Stimulated activated CD4-positive, alpha-beta T cell treated with anti-CD3 and anti-CD28 coated beads, Interleukin-4, amount 100 ng/mL, for 4 hours (primary cell): Measurements from ENCODE around the gene FAM76A.
"Not testable (repeated sequence)": the region's sequence is repeated elsewhere in the genome, so short reads cannot be mapped to it uniquely, and the experiment has no call there.

ENCODE experiments used
- DNase-seq, 2 experiments: peaks; one replicate each; pipeline ENCODE4 v3.0.0-alpha.2; 2020

Gene FAM76A

DNA sequence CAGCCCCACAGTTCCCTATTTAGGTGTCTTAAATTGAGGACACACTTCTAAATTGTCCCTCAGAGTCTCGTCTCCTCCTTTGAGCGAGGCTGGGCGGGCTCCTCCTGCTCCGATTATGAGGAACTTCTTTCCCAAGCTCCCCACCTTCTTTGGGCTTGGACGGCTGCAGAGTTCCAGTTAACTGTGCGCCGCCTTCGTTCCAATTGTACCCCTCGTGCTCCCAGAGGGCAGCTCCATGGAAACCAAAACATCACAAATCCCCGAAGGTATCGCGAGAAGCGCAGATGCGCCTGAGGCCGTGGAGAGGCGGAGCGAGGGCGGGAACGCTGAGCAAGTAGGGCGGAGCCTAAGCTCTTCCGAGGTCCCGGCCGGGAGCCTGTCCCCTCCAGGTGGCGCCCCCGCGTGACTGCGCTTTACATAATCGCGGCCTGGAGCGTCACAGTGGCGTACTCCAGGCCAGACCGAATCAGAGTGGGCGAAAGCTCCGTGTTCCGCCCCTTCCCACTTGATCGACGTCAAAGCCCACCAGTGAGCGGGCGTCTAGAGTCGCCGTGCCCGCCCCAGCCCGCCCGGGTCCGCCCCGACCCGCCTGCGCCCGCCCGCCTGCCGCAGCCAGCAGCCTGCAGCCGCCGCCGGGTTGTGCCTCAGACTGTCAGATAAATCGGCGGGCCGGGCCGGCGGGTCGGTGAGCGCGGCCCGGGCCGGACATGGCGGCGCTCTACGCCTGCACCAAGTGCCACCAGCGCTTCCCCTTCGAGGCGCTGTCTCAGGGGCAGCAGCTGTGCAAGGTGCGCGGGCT lies at the start of gene FAM76A:
Gene FAM76A (plus strand): TSS at position 588 of the 799 bp plus-strand sequence. CDS start 120 bp downstream, at position 708.
- DNase-seq = peak; percentile 99

DNA sequence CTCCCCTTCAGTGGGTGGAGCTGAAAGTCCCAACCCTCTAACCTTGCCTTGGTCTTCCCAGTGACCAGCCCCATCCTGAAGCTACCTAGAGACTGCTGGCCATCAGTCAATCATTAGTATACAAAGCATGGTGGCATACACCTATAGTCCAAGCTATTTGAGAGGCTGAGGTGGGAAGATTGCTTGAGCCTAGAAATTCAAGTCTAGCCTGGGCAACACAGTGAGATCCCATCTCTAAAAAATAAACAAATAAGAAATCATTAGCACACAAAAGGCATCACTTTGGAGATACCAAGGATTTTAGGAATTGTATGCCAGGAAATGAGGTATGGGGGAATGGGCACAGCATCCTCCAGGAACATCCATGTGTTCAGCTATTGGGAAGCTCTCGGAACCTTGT lies 49.4 kb upstream of the FAM76A start:
- no peak for DNase-seq

DNA sequence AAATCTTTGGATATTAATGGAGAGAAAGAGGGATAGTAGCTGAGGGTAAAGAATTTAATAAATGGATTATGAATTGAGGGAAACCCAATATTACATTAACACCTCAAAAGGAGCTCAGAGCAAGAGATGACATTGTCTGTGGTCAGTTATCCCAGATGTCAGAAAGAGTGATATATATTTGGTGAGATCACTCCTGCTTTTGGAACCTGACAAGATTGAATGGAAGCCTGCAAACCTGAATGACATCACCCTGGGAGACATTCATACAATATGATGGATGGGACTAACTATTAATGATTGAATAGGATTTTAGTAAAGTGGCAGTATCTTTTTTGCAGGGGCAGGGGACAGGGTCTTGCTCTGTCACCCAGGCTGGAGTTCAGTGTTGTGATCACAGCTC lies 47.0 kb upstream of the FAM76A start:
- no peak for DNase-seq

DNA sequence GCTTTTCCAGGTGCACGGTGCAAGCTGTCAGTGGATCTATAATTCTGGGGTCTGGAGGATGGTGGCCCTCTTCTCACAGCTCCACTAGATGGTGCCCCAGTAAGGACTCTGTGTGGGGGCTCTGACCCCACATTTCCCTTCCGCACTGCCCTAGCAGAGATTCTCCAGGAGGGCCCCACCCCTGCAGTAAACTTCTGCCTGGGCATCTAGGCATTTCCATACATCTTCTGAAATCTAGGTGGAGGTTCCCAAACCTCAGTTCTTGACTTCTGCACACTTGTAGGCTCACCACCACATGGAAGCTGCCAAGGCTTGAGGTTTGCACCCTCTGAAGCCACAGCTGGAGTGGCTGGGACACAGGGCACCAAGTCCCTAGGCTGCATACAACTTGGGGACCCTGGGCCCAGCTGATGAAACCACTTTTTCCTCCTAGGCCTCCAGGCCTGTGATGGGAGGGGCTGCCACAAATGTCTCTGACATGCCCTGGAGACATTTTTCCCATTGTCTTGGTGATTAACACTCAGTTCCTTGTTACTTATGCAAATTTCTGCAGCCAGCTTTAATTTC lies 45.5 kb upstream of the FAM76A start:
- not testable (repeated sequence) for DNase-seq

- DNase-seq = not testable (repeated sequence)
Observed at GRCh38 chr1:27681580-27681979, 44.2 kb upstream of the FAM76A start.

GRCh38 chr1:27682351-27682944 lies 43.3 kb upstream of the FAM76A start:
- DNase-seq = no peak

DNA sequence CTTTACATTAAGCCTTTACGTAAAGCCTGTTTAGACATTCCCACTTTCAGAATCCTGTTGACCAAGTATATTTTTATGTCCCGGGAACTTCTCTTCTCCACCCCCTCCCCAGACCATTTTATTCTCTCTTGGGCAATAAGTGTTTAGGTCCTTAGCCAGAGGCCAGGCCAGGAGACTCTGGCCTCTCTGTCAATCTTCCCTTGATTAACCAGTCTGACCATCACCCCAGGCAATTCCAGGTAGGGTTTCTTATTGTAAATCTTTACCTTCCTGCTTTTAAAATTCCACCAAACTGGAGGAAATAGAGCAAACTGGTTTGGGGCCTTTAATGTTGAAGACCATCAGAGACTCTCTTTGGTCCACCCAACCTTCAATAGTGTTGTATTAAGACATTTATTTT lies 41.6 kb upstream of the FAM76A start:
- no peak for DNase-seq

DNA sequence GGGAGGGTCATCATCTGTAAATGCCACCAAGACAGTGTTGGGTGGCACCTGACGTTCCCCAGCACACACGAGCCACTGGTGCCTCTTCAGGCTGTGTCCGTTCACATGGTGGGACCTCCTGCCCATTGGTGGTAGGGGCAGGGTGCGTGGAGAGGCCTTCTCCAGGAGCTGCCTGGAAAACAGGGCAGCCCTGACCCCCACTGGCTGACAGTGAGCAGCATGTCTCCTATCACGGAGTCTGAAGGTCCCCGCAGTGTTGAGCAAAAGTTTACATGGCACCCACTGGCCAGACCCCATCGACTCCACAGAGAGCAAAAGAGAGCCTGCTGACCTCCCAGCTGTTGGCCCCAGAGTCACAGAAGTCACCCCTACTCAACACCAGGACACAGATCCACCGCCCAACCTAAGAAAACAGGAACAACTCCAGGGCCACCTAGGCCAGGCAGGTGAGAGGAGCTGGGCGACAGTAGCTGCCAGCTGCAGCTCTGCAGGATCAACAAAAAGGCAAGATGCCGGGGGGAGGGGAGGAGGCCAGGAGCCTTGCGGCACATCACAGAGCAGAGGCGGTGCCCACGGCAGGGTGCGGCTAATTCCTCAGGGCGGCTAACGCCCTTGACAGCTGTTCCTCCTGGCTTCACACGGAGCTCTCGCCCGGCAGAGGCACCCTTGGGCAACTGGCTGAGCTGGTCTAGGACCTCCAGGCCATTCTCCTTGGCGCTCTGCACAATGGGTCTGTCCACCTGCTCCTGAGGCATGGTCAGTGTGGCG lies 39.4 kb upstream of the FAM76A start:
- no peak for DNase-seq

DNA sequence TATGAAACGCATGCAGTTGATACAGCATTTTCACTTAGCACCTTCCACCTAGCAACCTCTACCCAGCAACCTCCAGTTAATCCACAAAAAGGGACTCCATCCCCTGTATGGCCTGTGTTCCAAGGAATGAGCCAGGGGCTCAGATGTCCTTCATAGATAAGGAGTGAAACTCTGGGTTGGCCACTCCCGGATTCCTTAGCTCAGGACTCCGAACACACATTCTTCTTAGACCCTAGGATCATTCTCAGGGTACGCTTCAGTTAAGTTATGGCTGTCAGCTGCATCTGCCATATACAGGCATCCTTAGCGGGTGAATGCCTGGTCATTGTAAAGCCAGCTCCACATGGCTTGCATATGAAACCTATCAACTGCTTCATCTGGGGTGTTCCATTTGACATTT lies 37.9 kb upstream of the FAM76A start:
- no peak for DNase-seq

DNA sequence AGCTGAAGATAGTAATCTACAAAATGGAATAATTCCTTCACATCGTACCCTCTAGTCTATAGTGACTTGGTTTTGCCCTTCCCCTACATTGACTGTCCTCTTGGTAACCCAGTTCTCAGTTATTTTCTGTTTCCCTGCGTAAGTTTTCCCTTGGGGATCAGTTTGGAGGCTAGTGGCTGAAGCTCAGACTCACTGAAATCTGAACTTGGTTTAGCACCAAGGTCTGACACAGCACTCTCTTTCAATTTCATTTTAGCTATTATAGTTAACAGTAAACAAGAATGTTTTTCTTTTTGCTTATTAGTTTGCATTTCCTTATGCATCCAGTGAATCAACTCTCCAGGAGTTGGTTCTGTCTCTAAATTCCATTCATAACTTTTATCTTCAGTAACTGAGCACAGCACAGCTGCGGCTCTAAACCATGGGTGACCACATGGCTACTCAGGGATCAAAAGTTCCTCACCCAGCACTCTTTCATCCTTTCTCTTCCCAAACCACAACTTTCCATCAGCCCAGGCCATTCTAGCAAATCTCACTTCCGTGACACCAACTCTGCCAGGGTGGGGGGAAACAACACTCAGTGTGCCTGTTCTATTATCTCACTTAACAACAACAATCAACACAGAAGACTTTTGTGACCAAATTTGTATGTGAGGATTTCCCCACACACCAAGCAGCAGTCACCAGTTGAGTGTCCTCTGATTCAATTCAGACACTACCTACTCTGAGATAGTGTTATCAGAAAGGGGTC lies 36.2 kb upstream of the FAM76A start:
- DNase-seq = no peak

GRCh38 chr1:27690183-27690582 lies 35.6 kb upstream of the FAM76A start:
- DNase-seq = no peak

- DNase-seq = not testable (repeated sequence)
Observed at GRCh38 chr1:27696835-27697234, 28.9 kb upstream of the FAM76A start.

- no peak for DNase-seq
Observed at GRCh38 chr1:27704958-27705357, 20.8 kb upstream of the FAM76A start.

DNA sequence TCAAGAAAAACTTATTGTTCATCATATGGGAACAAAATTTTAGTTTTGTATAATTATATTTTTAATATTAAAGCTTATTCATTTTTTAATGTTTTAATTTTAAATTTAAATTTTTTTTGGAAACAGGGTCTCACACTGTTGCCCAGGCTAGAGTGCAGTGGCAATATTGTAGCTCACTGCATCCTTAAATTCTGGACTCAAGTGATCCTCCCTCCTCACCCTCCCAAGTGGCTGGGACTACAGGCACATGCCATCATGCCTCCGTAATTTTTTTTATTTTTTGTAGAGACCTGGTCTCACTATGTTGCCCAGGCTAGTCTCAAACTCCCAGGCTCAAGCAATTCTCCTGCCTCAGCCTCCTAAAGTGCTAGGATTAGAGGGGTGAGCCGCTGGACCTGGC lies 20.2 kb upstream of the FAM76A start:
- no peak for DNase-seq

DNA sequence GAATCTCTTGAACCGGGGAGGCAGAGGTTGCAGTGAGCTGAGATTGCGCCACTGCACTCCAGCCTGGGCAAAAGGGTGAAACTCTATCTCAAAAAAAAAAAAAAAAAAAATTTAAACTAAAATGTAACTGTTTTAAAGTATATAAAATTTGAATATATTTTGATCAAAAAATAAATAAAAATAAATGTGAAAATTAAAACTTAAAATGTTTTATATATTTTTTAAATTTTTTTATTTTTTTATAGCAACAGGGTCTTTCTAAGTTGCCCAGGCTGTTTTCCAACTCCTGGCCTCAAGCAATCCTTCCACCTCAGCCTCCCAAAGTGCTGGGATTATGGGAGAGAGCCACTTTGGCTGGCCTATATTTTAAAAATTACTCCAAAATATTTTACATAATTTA lies 15.2 kb upstream of the FAM76A start:
- no peak for DNase-seq

- DNase-seq = no peak
Observed at GRCh38 chr1:27713139-27713725, 12.5 kb upstream of the FAM76A start.

GRCh38 chr1:27713869-27714513 lies 11.8 kb upstream of the FAM76A start:
- DNase-seq = no peak

DNA sequence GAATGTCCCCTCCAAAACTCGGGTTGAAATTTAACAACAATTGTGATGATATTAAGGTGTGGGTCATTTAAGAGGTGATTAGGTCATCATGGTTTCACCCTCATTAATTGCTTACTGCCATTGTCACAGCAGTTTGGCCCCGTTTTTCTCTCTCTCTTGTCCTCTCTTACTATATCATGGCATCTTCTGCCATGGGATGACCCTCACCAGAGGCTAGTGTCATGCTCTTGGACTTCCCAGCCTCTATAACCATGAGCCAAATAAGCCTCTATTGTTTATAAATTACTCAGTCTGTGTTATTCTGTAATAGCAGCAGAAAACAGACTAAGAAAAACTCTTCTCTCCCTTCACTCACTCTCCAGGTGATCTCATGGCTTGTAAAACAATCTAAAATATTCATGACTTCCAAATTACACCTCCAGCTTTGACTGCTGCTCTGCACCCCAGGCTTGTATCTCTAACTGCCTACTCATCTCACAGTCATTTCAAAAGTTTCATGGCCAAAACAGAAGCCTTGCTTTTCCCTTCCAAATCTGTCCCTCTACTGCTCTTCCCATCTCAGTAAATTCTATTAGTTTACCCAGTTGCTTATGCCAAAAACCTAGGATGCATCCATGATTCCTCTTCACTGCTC lies 9.4 kb upstream of the FAM76A start:
- no peak for DNase-seq

- DNase-seq = no peak
Observed at GRCh38 chr1:27719286-27720251, 6.2 kb upstream of the FAM76A start.

- DNase-seq = peak in 1 of 2 experiments; percentile 1
Observed at GRCh38 chr1:27724961-27725373, 794 bp upstream of the FAM76A start.
